OCI-M1 (cell line): ENCODE data around the gene HLCS.
"Not testable (repeated sequence)": the region's sequence is repeated elsewhere in the genome, so short reads cannot be mapped to it uniquely, and the experiment has no call there.

Experiments used
- DNase-seq: peaks from one replicate; lab custom pipeline; 2025; lab: John Stamatoyannopoulos, UW

Gene HLCS

DNA sequence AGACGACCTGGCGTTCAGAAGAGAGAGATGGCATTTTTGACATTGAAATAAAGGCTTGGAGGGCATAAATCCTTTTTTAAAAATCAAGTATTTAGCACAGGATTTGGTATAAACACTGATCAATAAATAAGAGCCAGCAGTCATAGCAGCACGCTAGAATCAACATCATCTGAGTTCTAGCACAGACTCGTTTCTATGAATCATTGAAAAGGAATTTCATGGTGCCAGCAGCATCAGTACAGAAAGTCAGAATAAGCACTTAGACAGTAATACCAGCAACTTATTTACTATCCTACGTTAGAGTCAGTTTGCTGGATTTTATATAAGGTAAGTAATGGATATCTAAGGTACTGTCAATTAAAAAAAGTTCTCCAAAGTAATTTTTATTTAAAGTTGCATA is 119.3 kb downstream of the HLCS start:
- no peak for DNase-seq

DNA sequence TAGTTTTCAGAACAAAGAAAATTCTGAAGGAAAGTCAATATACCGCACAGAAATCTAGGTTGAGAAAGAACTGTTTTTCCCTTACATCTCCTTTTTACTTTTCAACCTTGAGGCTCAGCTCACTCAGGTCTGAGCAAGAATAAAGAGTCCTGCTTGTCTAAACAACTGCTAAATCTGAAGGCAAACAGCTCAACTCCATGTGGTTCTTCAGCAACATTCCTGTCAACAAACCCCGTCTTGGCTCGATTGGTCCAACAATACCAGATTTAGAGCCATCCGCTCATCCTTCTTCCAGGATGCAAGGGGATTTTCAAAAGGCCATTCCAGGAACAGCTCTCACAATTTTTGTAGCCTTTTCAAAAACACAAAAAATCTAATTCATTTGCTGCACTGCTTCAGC is 119.8 kb downstream of the HLCS start:
- no peak for DNase-seq

DNA sequence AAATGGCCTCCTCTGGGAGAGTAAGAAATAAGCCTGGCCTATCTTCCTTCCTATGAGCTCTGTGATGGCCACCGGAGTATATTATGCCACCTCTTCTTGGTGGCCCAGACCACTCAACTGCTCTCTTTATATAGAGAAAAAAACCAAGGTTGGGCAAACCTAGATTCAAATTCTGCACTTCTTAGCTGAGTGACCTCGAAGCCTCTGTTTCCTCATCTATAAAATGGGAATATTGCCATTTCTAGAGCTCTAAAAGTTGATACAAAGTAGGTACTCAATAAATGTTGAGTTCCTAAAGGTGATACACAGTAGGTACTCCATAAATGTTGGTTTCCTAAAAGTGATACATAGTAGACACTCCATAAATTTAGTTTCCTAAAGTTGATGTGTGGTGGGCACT is 120.7 kb downstream of the HLCS start:
- no peak for DNase-seq

DNA sequence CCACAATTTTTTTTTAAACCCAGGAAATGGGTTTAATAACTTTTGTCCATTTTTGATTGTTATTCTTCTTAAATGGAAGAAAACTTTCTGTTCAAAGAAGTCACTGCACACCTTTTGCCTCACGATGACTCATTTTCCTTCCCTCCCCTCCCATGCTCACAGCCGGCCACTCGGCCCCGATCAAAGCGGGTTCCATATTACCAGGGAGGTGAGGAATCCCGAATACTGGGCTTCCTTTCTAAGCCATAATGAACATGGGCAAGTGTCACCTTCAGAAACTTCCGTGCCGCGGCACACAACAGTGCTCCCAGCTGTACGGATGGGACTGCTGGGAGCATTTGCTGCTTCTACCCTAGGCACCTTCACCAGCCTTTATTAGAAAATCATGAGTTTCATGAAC is 121.4 kb downstream of the HLCS start:
- no peak for DNase-seq

DNA sequence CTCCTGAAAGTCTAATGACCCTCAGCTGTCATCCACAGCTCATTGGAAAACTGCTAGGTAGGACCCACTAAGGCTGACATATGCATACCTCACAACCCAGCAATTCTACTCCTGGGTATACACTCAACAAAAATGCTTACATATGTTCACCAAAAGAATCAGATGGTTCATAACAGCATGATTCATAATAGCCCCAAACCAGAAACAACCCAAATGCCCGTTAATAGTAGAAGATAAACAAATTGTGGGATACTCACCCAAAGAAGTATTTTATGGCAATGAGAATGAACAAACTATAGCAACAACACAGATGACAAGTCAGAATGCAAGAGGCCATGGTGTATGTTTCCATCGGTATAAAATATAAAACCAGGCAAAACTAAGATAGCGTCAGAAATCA is 124.6 kb downstream of the HLCS start:
- no peak for DNase-seq

DNA sequence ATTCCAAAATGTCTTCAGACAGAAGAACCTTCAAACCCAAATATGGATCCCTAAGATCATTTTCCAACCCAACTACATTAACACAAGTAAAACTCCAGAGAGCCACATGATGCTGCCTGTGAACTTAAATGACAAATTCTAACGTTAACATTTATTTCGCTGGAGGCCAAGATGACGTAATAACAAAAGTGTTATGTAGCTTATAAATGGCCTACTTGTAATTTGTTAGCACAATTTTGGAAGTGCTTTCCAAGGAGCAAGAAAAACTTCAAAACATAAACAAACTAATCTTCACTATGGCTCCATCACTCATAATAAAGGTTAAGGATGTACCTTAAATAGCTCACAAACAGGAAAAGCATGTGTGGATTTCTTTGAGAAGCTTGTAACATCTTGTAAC is 126.7 kb downstream of the HLCS start:
- DNase-seq: no peak

DNA sequence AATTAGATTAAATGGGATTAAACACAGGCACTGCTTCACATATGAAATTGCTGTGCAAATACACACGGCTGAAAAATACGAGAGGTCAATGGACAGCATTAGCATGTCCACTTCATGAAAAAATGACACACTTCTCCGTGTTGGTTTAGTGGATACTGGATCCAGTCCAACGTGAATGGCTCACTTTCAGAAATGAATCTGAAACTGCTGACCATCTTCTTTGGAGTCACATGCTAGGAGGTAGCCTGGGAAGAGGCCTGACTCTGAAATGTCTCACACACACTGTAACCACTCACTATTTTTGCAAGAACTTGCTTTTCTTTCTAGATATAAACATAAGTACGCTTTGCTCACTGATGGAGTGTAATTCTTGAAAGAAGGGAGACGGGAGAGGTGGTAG is 127.3 kb downstream of the HLCS start:
- no peak for DNase-seq

DNA sequence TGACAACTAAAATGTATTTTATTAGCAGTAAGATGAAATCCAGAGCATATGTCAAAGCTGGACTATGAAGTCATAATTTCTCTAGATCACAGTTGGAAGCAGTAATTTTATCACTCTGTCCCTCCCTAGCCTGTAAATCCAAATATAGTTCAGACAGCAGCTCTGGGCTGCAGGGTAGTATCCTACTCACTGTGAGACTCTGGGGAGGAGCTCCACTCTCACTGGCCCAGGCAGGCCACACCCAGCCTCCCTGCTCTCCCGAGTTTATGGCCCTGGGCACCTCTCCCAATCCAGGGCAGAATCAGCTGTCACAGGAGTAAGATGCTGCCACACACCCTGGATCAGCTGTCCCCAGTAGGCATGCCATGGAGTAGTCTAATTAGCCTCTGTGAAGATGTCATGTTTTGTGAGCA is 131.1 kb downstream of the HLCS start:
- DNase-seq: no peak

DNA sequence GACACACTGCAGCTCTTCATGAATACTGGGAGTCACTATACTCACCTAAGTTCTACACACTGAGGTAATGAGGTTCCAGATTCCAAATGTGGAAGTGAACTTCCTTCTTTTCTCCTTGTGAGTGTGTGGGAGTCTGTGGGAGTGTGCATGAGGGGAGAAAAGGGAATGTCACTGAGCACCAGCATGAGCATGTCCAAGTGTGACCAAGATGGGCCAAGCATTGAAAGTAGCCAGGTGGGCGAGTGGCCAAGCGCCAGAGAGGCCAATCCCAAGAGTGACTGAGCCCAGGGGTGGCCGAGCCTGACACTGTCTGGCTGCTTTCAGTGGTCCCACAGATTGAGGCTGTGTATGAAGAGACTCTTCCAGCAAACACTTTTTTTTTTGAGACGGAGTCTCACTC is 132.3 kb downstream of the HLCS start:
- no peak for DNase-seq

DNA sequence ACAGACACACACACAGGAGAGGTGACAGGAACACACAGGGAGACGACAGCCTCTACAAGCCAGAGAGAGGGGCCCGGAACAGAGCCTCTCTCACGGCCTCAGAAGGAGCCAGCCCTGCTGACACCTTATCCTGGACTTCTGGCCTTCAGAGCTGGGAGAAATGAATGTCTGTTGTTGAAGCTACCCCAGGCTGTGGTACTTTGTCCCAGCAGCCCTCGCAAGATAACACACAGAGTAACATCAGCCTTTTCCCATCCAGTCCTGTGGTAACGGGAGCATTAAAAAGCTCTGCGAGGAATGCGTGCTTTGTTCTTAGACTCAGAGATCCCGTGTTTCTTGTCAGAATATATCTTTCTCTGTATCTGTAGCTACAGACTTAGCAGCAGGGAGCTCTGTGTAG is 136.4 kb downstream of the HLCS start:
- DNase-seq: no peak

DNA sequence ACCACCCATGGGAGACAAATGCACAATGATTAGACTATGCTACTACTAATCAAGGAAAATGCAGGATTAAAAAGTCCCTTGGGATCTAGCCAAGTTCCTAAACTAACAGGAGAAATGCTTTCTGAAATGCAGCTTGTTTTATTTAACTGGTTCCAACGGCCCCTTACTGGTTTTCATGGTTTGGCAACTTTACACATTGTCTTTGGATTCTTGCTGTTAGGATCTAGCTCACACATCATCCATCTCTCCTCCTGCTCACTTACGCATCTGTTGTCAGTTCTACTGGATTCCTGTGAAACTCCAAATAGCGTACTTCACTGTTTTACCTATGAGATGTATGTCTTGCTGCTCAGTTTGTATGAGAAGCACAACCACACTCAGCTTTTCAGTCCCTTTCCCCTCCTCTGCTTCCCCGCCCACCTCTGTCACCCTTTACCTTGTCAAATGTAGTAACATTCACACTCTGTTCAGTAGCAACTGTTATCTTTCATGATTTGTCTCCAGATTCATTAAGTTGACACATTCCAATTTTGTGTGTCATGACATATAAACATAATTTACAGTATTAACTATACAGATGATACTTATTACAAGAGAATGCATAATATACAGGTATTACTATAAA is 137.5 kb downstream of the HLCS start:
- no peak for DNase-seq

DNA sequence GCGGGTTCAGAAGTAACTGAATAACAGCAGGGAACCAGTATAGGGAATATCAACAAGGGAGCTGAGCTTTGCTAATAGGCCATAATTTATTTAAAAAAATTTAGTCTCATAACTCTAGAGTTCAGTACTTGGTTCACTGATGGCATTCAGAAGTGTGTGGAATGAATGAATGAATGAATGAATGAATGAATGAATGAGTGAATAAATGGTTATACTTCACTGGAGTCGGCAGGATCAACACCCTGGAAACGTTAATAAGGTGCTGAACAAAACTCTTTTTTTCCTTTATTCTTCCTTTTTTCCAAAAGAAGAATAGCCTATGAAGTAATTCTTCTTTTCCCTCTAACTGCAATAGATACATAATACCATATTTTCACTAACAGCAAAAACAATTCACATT is 138.3 kb downstream of the HLCS start:
- no peak for DNase-seq

DNA sequence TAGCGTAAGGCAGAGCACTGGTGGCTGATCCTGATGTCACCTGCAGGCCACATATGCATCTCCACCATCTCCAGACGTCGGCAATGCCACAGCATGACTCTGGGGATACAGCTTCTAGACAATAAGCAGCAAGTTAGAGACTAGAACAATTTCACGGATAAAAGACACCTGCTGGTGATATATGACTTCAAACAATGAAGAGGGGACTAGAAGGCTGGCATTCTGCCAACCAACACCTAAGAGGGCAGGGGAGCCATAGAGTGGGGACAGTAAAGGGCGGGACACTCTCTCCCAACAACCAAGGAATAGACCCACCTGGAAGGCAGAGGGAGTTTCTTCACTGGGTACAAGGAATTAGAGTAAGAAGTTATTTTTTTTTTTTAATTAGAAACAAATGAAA is 140.8 kb downstream of the HLCS start:
- DNase-seq: no peak

DNA sequence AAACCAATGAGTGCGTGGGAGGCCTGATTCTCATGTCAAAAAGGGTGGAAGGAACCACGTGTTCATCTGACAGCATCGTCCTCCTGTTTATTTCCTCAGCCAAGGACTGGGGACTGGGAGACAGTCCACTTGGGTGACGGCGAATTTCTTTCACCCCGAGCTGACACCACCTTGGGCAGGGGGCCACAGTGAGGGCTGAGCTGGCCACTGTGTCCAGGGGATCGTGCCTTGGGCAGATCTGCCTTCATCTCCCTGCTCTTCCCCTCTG is 145.5 kb downstream of the HLCS start:
- DNase-seq: no peak

DNA sequence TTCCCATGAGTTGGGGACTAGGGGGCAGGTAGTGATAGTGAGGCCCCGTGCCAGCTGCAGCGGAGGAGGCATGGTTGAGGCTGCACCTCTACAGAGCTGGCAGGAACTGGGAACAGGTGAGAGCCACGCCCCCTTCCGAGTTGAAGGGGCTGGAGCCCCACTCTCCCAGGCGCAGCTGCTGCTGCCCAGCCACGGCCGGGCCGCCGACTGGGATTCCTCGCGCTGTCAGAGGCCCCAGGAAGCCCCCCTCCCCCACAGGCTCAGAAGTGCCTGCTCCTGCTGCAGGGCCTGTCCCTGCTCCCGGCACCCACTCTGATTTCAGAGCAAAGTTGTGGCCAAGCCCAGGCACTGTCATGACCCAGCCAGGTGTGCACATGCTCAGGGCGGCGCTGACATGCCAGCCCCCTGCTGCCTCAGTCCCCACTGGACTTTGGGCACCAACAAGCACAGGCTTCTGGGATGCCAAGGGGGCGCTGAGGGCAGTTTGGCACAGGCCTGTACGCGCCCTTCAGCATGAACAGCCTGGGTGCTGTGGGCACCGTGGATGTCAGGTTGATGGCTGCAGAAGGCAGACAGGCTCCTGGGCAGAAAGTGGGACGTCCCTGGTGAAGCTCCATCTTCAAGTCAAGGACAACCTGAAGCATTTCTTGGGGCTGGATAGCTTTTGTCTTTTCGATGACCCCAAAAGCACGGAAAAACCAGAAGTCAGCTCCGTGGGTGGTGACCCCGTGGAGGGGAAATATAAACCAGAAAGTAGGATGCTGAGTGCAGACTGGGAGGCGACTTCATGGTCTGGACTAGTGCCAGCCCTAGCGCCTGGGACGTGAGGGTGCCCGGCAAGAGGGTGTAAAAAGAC is 146.1 kb downstream of the HLCS start:
- peak; percentile 18 for DNase-seq

DNA sequence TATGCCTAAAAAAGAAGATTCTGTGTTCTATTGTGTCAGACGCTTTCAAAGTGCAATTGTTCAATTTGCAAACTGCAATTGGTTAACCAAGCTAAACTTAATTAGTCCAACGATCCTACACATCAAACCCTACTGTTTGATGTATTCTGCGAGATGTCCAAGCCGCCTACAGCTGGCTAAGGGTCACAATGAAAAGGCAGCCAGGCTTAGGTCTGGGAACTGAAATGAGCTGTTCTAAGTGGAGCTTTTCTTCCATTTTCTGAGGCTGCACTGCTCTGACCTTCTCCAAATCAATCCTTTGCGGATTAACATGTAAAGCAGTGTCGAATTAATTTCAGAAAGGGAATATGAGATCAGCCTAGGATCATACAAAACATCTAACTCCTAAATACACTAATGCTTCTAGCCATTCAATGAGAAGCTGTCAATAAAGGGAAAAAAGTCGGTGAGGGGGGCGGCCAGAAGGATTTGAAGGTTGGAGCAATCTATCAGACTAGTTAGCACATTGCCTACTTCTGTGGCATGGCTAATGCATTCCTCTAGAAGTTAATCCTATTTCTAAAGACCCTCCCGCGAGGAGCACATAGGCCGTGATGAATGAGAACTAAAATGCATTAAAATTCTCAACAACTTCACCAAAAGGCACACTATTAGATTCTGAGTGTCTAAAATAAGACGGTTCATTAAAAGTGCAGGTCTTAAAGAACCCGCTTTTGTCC is 148.6 kb downstream of the HLCS start:
- no peak for DNase-seq

DNA sequence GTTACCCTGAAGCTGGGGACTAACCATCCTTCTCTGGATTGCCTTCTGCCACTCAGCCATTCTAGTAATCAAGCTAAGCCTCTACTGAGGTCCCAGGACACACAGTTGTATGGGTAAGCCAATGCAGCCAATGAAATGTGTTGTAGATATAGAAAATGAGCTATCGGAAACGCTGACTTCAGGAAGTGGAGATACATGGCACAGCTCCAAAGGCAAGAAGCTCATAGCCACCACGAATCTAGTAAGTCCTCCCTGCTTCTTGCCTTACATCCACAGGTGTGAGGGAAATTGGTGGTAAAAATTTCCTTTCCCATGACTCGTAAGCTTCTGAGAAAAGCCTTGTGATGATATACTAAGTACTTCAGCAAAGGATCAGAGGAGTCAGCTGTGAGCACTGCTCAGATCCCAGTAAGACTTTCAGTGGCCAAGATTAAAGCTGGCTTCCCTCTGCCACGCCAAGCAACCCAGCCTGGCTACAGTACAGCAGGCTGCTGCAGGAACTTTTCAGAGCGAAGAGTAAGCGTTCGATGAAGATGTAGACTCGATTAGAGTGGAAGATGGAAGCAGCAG is 149.8 kb downstream of the HLCS start:
- no peak for DNase-seq

DNA sequence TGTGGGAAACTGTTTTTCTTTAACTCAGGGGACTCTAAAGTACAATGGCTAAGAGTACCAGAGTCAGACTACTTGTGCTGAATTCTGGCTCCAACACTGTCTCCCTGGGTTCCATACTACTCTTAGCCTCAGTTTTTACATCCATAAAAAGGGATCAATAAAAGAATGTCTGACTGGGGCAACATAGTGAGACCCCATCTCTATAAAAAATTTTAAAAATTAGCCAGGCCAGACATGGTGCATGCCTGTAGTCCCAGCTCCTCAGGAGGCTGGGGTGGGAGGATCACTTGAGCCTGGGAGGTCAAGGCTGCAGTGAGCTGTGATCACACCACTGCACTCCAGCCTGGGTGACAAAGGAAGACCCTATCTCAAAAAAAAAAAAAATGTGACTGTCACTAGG is 150.4 kb downstream of the HLCS start:
- DNase-seq: not testable (repeated sequence)

DNA sequence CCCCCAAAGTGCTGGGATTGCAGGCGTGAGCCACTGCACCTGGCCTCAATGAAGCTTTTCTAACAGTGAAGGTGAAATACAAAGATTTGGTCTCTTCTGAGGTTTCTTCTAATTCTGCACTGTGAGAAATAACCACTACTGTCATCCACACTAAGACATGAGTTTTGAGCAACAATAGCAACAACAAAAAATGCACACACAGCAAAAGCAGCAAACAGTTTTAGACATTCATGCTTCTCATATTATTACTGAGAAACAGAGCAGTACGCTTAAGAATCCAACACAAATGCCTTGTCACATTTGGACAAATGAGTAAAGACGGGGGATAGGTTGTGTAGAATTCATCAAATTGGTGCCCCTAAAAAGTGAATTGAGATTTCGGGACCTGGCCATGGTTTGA is 151.2 kb downstream of the HLCS start:
- DNase-seq: no peak

DNA sequence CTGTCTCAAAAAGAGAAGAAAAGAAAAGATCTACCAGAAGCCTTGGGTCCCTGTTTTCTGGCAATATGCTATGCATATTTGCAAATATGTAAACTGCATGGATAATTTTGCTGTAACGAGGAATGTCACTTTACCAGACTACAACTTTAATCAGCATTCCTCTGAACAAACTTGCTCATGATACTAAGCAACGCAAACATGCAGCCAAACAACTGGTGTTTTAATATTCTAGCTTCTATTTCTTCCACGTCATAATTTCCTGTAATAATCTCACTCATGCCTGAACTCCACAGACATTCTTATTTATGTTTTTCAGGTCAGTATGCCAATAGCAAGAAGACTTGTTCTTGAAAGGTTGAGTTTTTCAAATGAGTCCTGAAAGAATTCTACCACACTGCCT is 153.4 kb downstream of the HLCS start:
- DNase-seq: no peak

DNA sequence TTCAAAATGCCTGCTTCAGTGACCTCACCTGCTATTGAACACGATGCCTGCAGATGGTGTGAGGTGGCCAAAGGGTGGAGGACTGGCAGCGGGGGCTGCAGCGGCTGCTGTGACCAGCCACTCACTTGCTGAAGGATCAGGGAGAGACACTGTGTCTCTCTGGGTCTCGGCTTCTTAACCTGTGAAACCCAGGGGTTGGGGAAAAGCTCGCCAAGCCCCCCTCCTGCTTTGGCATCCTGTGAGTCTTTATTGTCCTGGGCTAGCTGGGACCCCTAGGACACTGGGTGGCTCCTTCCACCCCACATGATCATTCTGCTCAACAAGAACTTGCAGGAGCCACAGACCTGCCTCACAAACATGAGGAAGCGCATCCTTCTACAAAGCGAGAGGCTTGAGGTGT is 154.7 kb downstream of the HLCS start:
- no peak for DNase-seq

DNA sequence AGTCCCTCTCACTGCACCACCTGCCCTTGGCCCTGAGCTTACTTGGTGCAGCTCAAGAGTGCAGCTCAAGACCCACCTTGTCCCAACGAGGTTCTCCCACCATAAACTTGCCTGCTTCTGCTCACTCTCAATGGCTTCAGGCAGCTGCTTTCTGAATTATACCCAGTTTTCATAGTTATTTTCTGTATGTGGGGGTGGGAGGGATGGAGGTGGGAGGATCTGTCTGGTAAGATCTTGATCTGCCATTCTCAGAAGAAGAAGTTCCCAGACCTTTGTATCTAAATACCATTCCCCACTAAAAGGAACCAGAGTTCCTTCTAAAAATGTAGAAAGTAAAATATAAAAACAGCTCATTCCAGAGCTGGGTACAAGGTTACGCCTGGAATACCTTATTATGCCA is 156.0 kb downstream of the HLCS start:
- DNase-seq: peak; percentile 22

DNA sequence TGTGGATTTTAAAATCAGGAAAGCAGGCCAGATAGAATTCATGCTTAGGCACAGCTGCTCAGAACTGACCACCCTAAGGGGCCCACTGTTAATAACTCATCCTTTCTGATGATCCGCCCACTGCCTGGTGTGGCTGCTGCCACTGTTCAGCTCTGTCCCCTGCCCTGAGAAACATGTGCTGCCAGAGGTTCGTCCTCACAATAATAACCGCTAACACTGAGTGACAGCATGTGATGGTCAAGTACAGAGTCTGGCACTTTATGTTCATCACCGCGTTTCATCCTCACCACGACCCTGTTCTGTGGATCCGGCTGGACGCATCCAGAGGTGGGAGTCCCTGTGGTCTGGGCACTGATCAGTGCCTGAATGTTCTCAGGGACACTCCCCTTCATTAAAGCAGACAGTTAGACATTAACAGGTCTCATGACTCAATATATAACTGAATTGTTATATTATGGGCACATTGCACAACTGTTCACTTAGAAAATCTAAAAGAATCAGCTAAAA is 159.0 kb downstream of the HLCS start:
- no peak for DNase-seq
